Left lobe of liver (tissue), 2 donors: ENCODE results near the gene EPHA2. TPM values are rescaled to one million over a fixed set of nuclear protein-coding genes. Genes with fewer than 3 reads are reported as not detected.
"Not testable (repeated sequence)": the region's sequence is repeated elsewhere in the genome, so short reads cannot be mapped to it uniquely, and the experiment has no call there.

Experiments used
- ATAC-seq: fragments of 200-7000 bp; cut with Tn5 transposase; one replicate; pipeline ENCODE4 v1.9.1; 2020; ENCODE audit warnings: mild to moderate bottlenecking, moderate library complexity
- DNase-seq: peaks from one replicate; pipeline ENCODE4 v3.0.0-alpha.2; 2020; ENCODE audit warnings: low spot score
- total RNA-seq: library from RNA; stranded (reverse); gene quantifications from one replicate; pipeline ENCODE4 v1.2.1, GENCODE V29; 2021
- donor health status: DM: no; HTN: no; CAD: no; lungs with moderate emphysema.
- donor health status: DM: no; HTN: yes; CAD: no.

EPHA2 gene
- total RNA-seq, 1 donor from 2014 or later, result 6.5 TPM

- not testable (repeated sequence) for DNase-seq, ATAC-seq
Observed at GRCh38 chr1:16107039-16107438, 48.8 kb downstream of the EPHA2 start.

DNA sequence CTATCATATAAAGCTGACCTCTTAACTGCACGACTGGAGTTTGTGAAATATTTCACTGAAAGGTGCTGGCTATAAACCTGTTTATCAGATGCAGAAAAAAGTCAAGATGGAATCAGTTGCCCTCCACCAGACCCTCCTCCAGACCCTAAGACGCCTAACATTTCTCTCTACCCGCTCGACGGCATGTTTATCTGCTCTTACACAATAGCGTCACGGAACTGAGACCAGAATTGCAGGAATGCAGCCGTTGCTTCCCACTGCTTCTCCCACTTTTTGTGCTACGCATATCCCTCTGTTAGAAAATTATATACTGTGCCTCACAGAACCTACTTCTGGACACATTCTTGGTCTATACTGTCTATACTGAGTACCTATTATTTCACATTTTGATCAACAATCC is 54.2 kb downstream of the EPHA2 start:
- peak; percentile 52 for ATAC-seq
- DNase-seq, result no peak

DNA sequence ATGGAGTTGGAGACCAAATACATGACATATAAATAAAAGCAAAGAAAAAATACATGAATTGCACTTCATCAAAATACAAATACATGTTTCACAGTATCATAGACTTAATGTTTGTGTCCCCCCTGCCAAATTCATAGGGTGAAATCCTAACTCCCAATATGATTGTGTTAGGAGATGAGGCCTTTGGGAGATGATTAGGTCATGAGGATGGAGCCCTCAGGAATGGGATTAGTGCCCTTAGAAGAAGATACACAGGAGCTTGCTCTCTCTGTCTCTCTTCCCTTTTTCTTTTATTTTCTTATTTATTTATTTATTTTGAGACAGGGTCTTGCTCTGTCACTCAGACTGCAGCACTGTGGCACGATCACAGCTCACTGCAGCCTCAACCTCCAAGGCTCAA is 56.5 kb downstream of the EPHA2 start:
- ATAC-seq (no peak), DNase-seq (no peak)

- ATAC-seq (peak; percentile 83), DNase-seq (no peak)
Observed at GRCh38 chr1:16095447-16095846, 60.4 kb downstream of the EPHA2 start.

GRCh38 chr1:16094453-16095158 is 61.3 kb downstream of the EPHA2 start:
- no peak for DNase-seq
- ATAC-seq, result no peak

- ATAC-seq, result no peak
- DNase-seq, result no peak
Observed at GRCh38 chr1:16093611-16094010, 62.3 kb downstream of the EPHA2 start.

GRCh38 chr1:16092923-16093511 is 62.9 kb downstream of the EPHA2 start:
- DNase-seq (no peak), ATAC-seq (no peak)

- no peak for DNase-seq
Observed at GRCh38 chr1:16092097-16092922, 63.6 kb downstream of the EPHA2 start.

GRCh38 chr1:16091296-16091695 is 64.6 kb downstream of the EPHA2 start:
- DNase-seq, result no peak

More at GRCh38 chr1:16092097-16092922, 63.6 kb downstream of the EPHA2 start:
- ATAC-seq, result no peak

DNA sequence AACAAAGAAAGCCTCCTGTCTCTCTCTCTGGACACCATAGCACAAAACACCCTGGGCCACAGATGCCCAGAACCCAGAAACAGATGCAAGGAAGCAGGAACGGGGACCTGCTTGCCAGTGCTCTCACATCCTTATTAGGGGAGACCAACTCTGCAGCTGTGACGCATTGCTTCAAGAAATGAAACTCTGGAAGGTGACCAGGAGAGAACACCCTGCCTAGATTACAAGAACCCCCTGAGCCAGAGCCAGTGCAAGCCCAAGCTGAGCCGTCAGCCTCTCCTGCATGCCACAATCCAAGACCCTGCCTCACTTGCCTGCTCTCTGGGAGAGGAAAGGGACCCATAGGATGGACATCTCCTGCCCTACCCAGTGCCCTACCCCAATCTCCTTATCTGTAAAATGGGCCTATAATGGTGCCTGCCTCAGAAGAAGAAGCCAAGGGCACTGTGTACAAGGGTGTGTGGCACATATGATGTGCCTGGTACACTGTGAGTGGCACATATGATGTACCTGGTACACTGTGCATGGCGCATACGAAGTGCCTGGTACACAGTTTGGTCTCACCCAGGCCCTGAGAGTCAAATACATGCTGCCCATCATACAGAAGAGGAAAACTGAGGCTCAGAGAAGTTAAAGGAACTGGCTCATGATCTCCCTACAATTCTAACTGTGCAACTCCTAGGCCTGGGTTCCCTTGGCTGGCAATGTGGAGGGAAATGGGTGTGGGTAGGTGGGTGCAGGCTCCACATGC is 65.6 kb downstream of the EPHA2 start:
- DNase-seq (no peak), ATAC-seq (no peak)

More at GRCh38 chr1:16091296-16091695, 64.6 kb downstream of the EPHA2 start:
- ATAC-seq, result peak; percentile 17

DNA sequence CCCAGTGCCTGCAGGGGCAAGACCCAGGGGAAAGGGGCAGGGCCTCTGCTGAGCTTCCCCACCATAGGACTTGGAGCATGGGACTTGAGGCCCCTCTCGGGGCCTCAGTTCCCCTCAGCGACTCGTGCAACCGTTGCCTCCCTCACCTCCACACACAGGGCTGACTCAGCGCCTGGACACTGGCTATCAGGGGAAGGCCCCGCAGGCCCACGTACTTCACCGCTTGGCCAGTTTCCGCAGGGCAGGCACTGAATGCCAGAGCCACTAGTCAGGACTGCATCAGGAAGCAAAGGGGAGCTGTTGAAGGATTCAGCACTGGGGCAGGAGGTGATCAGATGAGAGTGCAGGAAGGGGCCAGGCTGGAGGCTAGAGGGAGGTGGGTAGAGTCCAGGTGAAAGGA is 66.9 kb downstream of the EPHA2 start:
- ATAC-seq, result no peak
- DNase-seq, result no peak

DNA sequence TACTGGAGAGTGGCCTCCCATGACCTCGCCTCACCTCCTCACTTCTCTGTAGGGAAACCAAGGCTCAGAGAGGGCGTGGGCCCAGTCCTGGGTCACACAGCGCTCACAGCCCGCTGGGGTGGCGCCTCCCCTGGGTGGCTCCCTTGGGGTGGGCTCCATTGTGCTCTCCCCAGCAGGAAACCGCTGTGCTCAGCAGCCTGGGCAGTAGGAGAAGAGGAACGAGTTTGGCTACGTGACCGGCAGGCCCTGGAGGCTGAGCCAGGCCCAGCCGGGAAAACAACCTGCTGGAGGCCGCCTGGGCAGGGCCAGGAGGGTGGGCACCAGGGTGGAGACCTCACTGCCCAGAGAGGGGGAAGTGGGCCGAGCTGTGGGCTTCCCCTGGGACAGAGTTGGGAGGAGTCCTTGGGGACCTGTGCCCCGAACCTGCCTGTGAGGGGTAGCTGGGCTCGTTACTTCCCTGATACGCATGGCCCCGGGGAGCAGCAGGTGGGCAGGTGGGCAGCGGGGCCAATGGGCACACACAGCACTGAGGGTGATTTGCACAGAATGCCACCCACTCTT is 67.4 kb downstream of the EPHA2 start:
- ATAC-seq (peak; percentile 40), DNase-seq (no peak)

- DNase-seq (no peak), ATAC-seq (no peak)
Observed at GRCh38 chr1:16087733-16088132, 68.1 kb downstream of the EPHA2 start.

GRCh38 chr1:16085522-16085921 is 70.3 kb downstream of the EPHA2 start:
- ATAC-seq (peak; percentile 6), DNase-seq (no peak)

- no peak for ATAC-seq
- no peak for DNase-seq
Observed at GRCh38 chr1:16083486-16083885, 72.4 kb downstream of the EPHA2 start.

GRCh38 chr1:16082283-16083038 is 73.4 kb downstream of the EPHA2 start:
- ATAC-seq (peak; percentile 82), DNase-seq (peak; percentile 70)

DNA sequence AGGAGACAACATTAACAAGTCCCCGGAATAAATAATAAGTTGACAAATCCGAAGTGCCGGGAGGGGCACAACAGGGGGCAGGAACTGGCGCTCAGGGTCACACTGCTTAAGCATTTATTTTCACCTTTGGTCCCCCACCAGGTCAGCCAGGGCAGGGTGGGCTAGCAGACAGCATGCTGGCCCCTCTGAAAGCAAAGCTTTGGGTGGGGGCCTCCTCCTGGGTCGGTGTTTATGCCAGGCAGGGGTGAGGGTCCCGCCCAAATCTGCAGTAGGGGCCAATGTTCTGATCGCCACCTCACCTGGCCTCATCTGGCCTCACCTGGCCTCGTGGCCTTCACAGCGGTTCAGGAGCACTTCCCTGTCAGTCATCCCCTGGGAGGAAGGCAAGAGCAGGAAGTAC is 74.2 kb downstream of the EPHA2 start:
- ATAC-seq (no peak), DNase-seq (no peak)

GRCh38 chr1:16080422-16081150 is 75.3 kb downstream of the EPHA2 start:
- ATAC-seq (no peak), DNase-seq (no peak)

DNA sequence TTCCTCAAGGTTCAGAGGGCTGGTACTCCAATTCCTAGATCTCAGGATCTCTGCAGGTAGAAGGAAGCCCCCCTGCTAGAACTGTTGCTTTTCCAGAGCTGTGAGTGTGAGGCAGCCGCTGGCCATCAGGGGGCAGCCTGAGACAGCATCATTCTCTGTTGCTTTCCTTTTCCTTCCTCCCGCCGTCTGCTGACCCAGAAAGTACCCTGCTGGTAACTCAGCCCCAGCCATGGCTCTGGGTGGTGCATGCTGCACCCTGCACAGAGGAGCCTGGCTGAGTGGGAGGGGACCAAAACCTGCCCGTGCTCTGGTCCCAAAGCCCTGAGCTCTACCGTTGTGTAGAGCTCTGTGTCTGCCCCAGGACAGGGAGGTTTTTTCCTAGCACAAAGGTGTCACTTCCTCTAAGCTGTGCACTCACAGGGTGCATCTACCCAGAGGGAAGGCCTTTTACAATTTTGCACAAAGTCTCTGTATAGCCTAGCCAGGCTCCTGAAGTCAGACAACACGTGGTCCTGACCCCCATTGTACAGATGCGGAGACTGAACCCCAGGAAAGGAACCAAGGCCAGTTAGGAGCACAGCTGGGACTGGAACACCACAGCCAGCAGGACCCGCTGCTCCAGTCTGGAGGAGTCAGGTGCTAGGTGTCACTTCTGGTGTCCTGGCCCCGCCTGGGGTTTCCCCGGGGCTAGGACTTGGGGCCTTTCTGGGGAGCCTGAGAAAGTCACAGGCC is 76.8 kb downstream of the EPHA2 start:
- peak; percentile 82 for ATAC-seq
- DNase-seq, result peak; percentile 78
